Dendritic cell treated with granulocyte-macrophage colony-stimulating factor and Interleukin-4, amounts not matched to agents 40 ng/mL and 50 ng/mL, for 4 days (primary cell): ENCODE data around the gene GOLGA8T.
"Not testable (repeated sequence)": the region's sequence is repeated elsewhere in the genome, so short reads cannot be mapped to it uniquely, and the experiment has no call there.

Experiments used
- H3K27ac Mint-ChIP-seq: one replicate; pipeline ENCODE4 v1.8.0; 2022; ENCODE audit warnings: mild to moderate bottlenecking, mixed read lengths
- H3K27me3 Mint-ChIP-seq: one replicate; pipeline ENCODE4 v1.8.0; 2022; ENCODE audit warnings: mild to moderate bottlenecking, mixed read lengths
- H3K36me3 Mint-ChIP-seq: one replicate; pipeline ENCODE4 v1.8.0; 2022; ENCODE audit warnings: low read depth, mixed read lengths
- H3K4me1 Mint-ChIP-seq: one replicate; pipeline ENCODE4 v1.8.0; 2022; ENCODE audit warnings: low read depth, mixed read lengths
- H3K4me3 Mint-ChIP-seq: one replicate; pipeline ENCODE4 v1.8.0; 2022; ENCODE audit warnings: mild to moderate bottlenecking, moderate library complexity, mixed read lengths
- H3K9me3 Mint-ChIP-seq: one replicate; pipeline ENCODE4 v1.8.0; 2022; ENCODE audit warnings: mixed read lengths
- intact Hi-C: fragments of 100-400 bp; cut with micrococcal nuclease; formaldehyde crosslinking; loops from one replicate; pipeline ENCODE4 v1.15.0; 2022

The GOLGA8T gene, protein sequence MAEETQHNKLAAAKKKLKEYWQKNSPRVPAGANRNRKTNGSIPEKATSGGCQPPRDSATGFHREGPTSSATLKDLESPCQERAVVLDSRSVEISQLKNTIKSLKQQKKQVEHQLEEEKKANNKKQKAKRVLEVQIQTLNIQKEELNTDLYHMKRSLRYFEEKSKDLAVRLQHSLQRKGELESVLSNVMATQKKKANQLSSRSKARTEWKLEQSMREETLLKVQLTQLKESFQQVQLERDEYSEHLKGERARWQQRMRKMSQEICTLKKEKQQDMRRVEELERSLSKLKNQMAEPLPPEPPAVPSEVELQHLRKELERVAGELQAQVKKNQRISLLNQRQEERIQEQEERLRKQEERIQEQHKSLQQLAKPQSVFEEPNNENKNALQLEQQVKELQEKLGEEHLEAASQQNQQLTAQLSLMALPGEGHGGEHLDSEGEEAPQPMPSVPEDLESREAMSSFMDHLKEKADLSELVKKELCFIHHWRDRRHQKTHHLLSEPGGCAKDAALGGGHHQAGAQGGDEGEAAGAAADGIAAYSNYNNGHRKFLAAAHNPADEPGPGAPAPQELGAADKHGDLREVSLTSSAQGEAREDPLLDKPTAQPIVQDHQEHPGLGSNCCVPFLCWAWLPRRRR

DNA sequence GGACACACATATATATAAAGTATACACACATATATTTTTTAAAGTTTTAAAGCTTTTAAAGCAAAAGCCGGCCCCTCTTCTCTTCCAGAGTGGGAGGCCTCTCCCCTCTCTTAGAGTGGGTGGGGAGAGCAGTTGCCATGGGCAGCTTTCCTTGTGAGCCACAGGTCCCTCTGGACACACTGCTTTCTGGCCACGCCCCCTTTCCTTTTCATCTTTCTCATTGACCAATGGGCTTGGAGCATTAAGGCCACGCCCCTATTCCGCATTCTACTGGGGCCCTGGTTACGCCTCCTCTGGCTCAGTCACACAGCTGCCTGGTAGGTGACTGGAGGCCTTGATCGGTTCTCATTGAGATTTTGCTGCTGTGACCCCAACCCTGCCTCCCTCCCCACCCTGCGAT is at the start of gene GOLGA8T:
Gene GOLGA8T (plus strand): TSS at position 301 of the 400 bp plus-strand sequence. CDS start 98 bp downstream, at position 399.
- H3K9me3 Mint-ChIP-seq, intact Hi-C loops, H3K27ac Mint-ChIP-seq, H3K4me3 Mint-ChIP-seq, H3K4me1 Mint-ChIP-seq, H3K27me3 Mint-ChIP-seq, H3K36me3 Mint-ChIP-seq: not testable (repeated sequence)

DNA sequence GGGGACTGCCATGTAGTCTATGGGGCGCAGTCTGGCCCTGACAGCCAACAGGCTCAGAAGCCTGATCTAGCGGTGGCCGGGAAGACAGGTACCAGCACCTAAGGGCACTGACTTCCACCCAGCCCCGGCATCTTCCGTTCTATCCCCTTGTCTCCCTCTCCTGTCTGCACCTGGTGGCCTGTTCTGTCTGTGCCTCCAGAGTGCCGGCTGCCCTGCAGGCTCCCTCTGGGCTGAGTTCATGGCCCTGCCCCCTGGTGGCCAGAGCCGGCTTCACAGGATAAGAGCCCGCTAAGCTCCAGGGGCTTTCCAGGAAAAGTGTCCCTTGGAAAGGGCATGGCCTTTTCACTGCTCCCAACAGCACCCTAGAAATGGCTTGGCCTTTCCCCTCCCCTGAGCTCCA is 37.0 kb upstream of the GOLGA8T start:
- H3K36me3 Mint-ChIP-seq, intact Hi-C loops, H3K4me3 Mint-ChIP-seq, H3K27me3 Mint-ChIP-seq, H3K9me3 Mint-ChIP-seq, H3K4me1 Mint-ChIP-seq, H3K27ac Mint-ChIP-seq: not testable (repeated sequence)

DNA sequence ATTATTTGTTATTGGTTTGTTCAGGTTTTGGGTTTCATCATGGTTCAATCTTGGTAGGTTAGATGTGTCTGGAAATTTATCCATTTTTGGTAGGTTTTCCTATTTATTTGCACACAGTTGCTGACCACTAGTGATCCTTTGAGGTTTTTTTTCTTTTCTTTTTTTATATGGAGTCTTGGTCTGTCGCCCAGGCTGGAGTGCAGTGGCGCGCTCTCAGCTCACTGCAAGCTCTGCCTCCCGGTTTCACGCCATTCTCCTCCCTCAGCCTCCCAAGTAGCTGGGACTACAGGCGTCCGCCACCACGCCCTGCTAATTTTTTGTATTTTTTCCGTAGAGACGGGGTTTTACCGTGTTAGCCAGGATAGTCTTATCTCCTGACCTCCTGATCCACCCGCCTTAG is 32.0 kb upstream of the GOLGA8T start:
- intact Hi-C loops, H3K27me3 Mint-ChIP-seq: not testable (repeated sequence)

DNA sequence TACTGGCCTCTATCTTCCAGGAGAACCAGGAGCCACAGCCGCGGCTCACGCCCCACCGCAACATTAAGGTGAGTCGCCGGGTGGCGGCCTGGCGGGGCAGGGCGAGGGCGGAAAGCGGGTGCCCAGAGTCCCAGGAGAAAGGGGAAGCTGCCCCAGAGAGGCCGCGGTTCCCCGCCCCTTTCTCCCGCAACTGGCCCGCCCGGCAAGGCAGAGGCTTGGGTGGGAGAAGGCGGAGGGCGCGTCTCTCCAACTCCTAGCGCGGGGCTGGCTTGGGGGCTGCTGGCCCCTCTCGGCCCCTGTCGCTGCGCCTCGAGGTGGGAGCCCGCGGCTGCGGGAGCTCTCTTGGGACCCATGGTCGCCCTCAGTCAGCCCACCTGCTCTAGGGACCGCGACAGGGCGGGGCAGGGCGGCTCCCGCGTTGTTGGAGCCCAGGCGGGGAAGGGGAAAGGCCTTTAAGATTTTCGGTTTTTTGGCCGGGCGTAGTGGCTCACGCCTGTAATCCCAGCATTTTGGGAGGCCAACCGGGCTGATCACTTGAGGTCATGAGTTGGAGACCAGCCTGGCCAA is 30.8 kb upstream of the GOLGA8T start:
- H3K4me1 Mint-ChIP-seq, H3K27ac Mint-ChIP-seq, H3K9me3 Mint-ChIP-seq, H3K27me3 Mint-ChIP-seq, H3K36me3 Mint-ChIP-seq, intact Hi-C loops: not testable (repeated sequence)
- H3K4me3 Mint-ChIP-seq: peak overlapping the region; percentile 9

More for the DNA sequence above, 32.0 kb upstream of the GOLGA8T start:
- not testable (repeated sequence) for H3K4me1 Mint-ChIP-seq, H3K4me3 Mint-ChIP-seq, H3K36me3 Mint-ChIP-seq, H3K9me3 Mint-ChIP-seq, H3K27ac Mint-ChIP-seq

DNA sequence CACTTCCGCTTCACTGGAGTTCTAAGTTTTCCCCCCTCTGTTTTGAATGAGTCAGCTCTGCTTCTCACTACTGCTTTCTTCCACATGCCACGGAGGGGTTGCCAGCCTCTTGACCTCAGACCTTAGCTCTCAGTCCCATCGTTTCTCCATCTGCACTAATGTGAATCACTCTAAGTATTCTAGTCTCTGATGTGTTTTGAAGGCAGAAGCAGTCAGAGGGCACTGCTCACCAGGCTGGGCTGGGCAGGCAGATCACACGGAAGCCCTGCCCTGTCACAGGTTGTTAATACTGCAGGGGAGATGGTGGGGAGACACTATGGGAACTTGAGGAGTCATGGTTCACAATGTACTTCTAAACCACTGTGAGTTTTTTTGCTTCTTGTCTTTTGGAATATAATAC is 24.3 kb upstream of the GOLGA8T start:
- H3K9me3 Mint-ChIP-seq, intact Hi-C loops, H3K36me3 Mint-ChIP-seq, H3K4me3 Mint-ChIP-seq, H3K27ac Mint-ChIP-seq, H3K4me1 Mint-ChIP-seq, H3K27me3 Mint-ChIP-seq: not testable (repeated sequence)

DNA sequence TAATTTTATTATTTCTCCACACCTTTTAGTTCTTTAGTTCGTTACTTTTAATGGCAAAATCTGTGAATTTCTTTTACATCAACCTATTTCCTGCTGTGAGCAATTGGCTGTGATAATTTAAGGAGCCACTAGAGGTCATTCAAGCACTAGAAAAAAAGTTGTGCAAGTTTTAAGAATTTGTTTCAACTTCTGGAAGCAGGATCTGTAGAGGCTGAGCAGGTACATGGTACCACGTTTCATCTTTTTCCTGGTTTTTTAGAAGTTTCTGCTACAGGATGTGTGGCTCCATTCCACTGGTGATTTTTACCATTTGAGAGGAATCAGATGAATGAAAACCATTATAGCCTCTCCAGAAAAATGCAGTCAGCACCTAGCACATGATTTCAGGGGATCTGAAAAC is 4.8 kb upstream of the GOLGA8T start:
- H3K4me3 Mint-ChIP-seq, intact Hi-C loops, H3K27me3 Mint-ChIP-seq, H3K4me1 Mint-ChIP-seq, H3K36me3 Mint-ChIP-seq, H3K9me3 Mint-ChIP-seq, H3K27ac Mint-ChIP-seq: not testable (repeated sequence)

DNA sequence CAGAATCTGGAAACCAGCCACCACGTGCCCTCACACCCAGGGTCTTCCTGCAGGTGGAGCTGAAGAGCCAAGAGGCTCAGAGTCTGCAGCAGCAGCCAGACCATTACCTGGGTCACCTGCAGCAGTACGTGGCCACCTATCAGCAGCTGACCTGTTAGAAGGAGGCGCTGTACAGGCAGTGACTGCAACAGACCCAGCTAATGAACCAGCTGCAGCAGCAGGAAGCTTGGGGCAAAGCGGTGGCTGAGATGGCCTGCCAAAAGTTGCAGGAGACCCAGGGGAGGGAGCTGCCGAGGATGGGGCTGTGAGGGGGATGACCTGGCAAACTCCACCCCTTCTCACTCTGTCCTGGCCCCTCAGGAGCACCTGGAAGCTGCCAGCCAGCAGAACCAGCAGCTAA is 8.4 kb downstream of the GOLGA8T start:
- intact Hi-C loops, H3K36me3 Mint-ChIP-seq, H3K27ac Mint-ChIP-seq, H3K27me3 Mint-ChIP-seq, H3K4me3 Mint-ChIP-seq, H3K9me3 Mint-ChIP-seq, H3K4me1 Mint-ChIP-seq: not testable (repeated sequence)

DNA sequence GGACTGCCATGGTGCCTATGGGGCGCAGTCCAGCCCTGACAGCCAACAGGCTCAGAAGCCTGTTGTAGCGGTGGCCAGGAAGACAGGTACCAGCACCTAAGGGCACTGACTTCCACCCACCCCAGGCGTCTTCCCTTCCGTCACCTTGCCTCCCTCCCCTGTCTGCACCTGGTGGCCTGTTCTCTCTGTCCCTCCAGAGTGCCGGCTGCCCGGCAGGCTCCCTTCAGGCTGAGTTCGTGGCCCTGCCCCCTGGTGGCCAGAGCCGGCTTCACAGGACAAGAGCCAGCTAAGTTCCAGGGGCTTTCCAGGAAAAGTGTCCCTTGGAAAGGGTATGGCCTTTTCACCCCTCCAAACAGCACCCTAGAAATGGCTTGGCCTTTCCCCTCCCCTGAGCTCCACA is 15.0 kb downstream of the GOLGA8T start:
- H3K9me3 Mint-ChIP-seq, H3K27me3 Mint-ChIP-seq, intact Hi-C loops, H3K4me1 Mint-ChIP-seq, H3K27ac Mint-ChIP-seq, H3K4me3 Mint-ChIP-seq, H3K36me3 Mint-ChIP-seq: not testable (repeated sequence)

DNA sequence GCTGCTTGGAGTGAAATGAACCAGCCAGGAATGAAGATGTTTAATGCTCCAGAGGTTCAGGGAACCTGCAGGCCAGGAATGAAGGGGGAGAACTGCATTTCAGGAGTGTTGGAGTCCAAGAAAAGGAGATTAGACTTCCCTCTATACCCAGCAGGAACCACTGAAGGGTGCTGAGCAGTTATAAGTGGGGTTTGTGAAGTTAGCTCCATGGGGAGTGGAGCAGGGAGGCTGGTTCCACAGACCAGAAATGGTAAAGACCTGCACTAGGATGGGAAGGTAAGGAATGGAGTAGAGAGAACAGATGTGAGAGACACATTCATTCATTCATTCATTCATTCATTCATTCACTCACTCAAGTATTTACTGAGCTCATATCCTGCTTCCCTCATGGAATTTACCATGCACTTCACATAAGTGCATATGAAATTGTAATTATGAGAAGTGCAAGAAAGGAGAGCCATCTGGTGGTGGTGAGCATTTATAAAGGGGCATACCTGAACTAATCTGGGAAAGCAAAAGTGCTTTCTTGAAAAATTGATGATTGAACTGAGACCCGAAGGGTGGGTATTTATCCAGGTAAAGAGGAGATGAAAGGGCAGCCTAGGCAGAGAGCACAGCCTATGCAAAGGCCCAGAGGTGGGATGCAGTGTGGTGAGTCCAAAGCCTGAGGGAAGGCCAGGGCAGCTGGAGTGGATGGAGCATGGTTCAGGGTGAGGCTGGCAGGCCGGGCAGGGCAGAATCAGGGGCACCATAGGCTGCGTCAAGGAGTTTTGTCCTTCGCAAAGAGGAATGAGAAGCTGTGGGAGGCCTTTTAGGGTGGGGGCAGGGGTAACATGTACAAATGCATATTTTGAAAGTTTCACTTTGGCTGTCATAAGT is 27.9 kb downstream of the GOLGA8T start:
- H3K36me3 Mint-ChIP-seq, H3K27me3 Mint-ChIP-seq, H3K9me3 Mint-ChIP-seq, H3K4me1 Mint-ChIP-seq, H3K27ac Mint-ChIP-seq, intact Hi-C loops, H3K4me3 Mint-ChIP-seq: not testable (repeated sequence)

DNA sequence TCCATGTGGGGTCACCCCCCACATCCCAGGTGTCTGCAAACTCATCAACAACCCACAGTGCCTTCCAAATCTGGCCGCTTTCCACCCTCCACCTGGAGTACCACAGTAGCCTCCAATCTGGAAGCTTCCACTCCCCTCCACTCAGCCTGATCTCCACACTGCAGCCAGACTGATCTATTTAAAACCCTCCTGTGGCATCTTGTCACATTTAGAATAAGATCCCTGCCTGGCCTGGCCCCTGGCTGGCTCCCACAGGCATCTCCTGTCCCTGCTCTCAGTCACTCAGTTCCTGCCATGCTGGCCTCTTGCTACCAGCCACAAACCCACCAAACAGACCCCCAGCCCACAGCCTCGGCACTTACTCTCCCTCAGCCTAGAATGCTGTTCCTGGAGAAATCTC is 28.9 kb downstream of the GOLGA8T start:
- H3K4me1 Mint-ChIP-seq, H3K27me3 Mint-ChIP-seq, intact Hi-C loops, H3K9me3 Mint-ChIP-seq, H3K36me3 Mint-ChIP-seq, H3K4me3 Mint-ChIP-seq, H3K27ac Mint-ChIP-seq: not testable (repeated sequence)

DNA sequence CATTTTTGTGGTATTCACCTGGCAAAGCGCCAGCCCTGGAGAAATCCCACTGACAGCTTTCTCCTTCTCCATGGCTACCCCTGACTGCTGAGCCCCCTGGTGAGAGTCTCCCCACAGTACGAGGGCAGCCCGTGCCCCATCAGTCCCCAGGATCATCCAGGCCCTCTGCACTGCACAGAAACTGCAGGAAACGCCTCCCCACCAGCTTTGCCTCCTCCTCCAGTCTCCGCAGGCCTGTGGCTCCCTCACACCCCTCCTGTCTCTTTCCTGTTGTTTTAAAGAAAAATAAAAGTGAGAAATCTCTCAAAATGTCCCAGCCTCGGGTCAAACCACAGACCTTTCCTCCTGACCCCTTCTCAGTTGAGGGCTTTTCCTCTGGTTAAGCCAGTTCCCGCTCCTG is 29.4 kb downstream of the GOLGA8T start:
- not testable (repeated sequence) for H3K4me1 Mint-ChIP-seq, H3K27me3 Mint-ChIP-seq, H3K27ac Mint-ChIP-seq

DNA sequence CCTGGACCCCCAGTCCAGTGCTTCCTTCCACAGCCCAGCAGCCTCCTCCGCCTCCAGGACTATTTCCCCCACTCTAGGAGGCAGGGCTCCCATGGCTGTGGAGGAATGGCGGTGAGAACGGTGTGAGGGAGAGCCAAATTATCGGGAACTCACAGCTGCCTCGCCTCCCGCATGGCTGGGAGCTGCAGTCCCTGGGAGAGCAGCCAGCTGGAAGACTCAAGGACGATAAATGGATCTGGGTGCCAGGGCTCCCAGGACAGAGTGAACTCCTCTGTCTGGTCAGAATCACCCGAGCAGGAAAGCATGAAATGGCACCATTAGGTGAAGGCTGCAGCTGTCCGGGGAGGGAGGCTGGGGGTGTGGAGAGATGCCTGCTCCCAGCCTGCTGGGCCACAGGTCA is 32.6 kb downstream of the GOLGA8T start:
- H3K9me3 Mint-ChIP-seq, H3K27me3 Mint-ChIP-seq, H3K4me3 Mint-ChIP-seq, H3K27ac Mint-ChIP-seq, H3K4me1 Mint-ChIP-seq, H3K36me3 Mint-ChIP-seq, intact Hi-C loops: not testable (repeated sequence)

More for the DNA sequence above, 29.4 kb downstream of the GOLGA8T start:
- intact Hi-C loops, H3K36me3 Mint-ChIP-seq, H3K4me3 Mint-ChIP-seq, H3K9me3 Mint-ChIP-seq: not testable (repeated sequence)

DNA sequence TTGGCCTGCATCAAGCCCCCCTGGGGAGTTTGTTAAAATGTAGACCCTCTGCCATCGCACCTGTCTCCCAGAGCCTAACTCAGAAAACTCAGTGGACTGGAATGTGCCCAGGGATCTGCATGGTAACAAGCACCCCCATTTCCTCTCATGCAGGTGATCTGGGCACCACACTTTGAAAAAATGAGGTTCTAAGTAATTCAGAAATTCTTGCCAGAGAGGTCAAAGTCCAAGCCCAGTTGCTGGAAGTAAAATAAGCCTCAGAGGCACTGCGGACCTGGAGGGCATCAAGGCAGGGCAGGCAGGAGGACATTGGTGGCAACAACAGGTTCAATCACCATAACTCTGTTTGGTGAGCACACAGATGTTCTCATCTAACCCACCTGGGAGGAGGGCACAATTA is 33.0 kb downstream of the GOLGA8T start:
- intact Hi-C loops, H3K4me3 Mint-ChIP-seq, H3K9me3 Mint-ChIP-seq, H3K36me3 Mint-ChIP-seq, H3K27ac Mint-ChIP-seq, H3K4me1 Mint-ChIP-seq, H3K27me3 Mint-ChIP-seq: not testable (repeated sequence)

DNA sequence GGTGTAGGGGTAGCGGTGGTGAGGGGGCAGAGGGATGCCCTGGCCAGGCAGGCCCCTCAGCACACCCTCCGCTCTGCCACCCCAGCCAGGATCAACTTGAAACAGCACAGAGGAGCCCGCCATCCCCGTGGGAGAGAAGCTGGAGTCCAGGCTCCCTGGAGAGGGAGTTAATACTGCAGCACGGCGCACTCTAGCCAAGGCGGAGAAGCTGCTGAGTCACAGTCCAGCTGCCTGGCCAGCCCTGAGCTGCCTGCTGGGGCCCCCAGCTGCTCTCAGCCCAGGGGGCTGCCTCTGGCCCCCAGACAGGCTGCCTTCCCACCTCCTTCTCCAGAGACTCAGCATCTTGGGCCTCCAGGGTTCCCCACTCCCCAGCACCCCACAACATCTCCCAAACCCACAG is 36.6 kb downstream of the GOLGA8T start:
- H3K27me3 Mint-ChIP-seq, H3K36me3 Mint-ChIP-seq, intact Hi-C loops, H3K4me3 Mint-ChIP-seq, H3K27ac Mint-ChIP-seq, H3K4me1 Mint-ChIP-seq, H3K9me3 Mint-ChIP-seq: not testable (repeated sequence)
